Panc1 (cell line): Measurements from ENCODE around the gene STOX2. TPM values are rescaled to one million over a fixed set of nuclear protein-coding genes. Genes with fewer than 3 reads are reported as not detected.

Experiments
- ATAC-seq: fragments of 200-7000 bp; cut with Tn5 transposase; 2 replicates; pipeline ENCODE4 v1.9.1; 2020; ENCODE audit warnings: mild to moderate bottlenecking, moderate library complexity
- BruUV-seq: library from RNA; stranded (reverse); fragments of 400-500 nt; replicated peaks from 2 replicates; lab custom pipeline; 2021; lab: Mats Ljungman, UMichigan
- CTCF ChIA-PET: fragments of 300-600 bp; sonication (Branson Sonifier 250); formaldehyde crosslinking; loops from one replicate; lab custom pipeline; 2022; ENCODE audit warnings: antibody characterized with exemption; lab: Charles Lee
- POLR2A ChIA-PET: fragments of 300-600 bp; sonication (Branson Sonifier 250); formaldehyde crosslinking; loops from one replicate; lab custom pipeline; 2022; ENCODE audit warnings: antibody characterized with exemption; lab: Charles Lee
- DNase-seq: peaks from one replicate; pipeline ENCODE4 v3.0.0-alpha.2; 2010; ENCODE audit warnings: low read depth, low spot score
- H3K27ac ChIP-seq: 2 replicates; pipeline ENCODE4 v1.5.1; 2011; ENCODE audit warnings: mild to moderate bottlenecking, low read length, inconsistent platforms
- H3K27me3 ChIP-seq: fragments of 200-500 bp; sonication (Bioruptor generic); 2 replicates; pipeline ENCODE4 v1.6.0; 2014; ENCODE audit warnings: low read length, inconsistent platforms; ENCODE audit not compliant: control insufficient read depth, insufficient read depth
- H3K36me3 ChIP-seq: fragments of 200-500 bp; sonication (Bioruptor generic); 2 replicates; pipeline ENCODE4 v1.5.1; 2014; ENCODE audit warnings: inconsistent platforms, mild to moderate bottlenecking, low read length, moderate library complexity; ENCODE audit not compliant: control insufficient read depth, insufficient read depth
- H3K4me1 ChIP-seq: 2 replicates; pipeline ENCODE4 v1.5.1; 2011; ENCODE audit warnings: inconsistent platforms, mild to moderate bottlenecking, low read length, moderate library complexity; ENCODE audit not compliant: control insufficient read depth, insufficient read depth
- H3K4me3 ChIP-seq, 2 experiments: 2 replicates each; pipeline ENCODE4 v1.5.1; 2011 to 2012; ENCODE audit warnings: low read depth in 2 of 2, low read length in 2 of 2, mild to moderate bottlenecking in 2 of 2, inconsistent platforms in 1 of 2, moderate library complexity in 1 of 2
- H3K9me3 ChIP-seq: fragments of 200-500 bp; sonication (Bioruptor generic); 2 replicates; pipeline ENCODE4 v1.5.1; 2014; ENCODE audit warnings: low read depth, mild to moderate bottlenecking, inconsistent platforms, low read length, moderate library complexity; ENCODE audit not compliant: control insufficient read depth, insufficient read depth
- POLR2AphosphoS5 ChIP-seq: IDR thresholded peaks from 2 replicates; pipeline ENCODE4 v1.6.1; 2012; ENCODE audit warnings: mild to moderate bottlenecking, low read depth, low read length, moderate library complexity
- SIN3A ChIP-seq: IDR thresholded peaks from 2 replicates; pipeline ENCODE4 v1.6.1; 2012; ENCODE audit warnings: low read depth, mild to moderate bottlenecking, low read length, moderate library complexity, borderline replicate concordance; ENCODE audit not compliant: insufficient read depth
- TCF7L2 ChIP-seq: IDR thresholded peaks from 2 replicates; pipeline ENCODE4 v1.6.1; 2011; ENCODE audit warnings: mild to moderate bottlenecking, low read depth, low read length, inconsistent platforms
- in situ Hi-C: cut with HindIII; loops from 2 replicates; pipeline ENCODE4 v1.10.0; 2016; ENCODE audit warnings: low sequenced_read_pairs, low pct_unique_long_range_greater_than_20kb
- intact Hi-C: fragments of 100-400 bp; cut with micrococcal nuclease; formaldehyde crosslinking; loops from one replicate; pipeline ENCODE4 v1.10.0; 2022; ENCODE audit not compliant: unreplicated experiment
- total RNA-seq: library from RNA; stranded (reverse); gene quantifications from one replicate; pipeline ENCODE4 v1.2.1, GENCODE V29; 2021; ENCODE audit not compliant: unreplicated experiment
- TF ChIP-seq, protein P1 (sequence below), 2 experiments: IDR thresholded peaks; 2 replicates each; pipeline ENCODE4 v1.6.1; 2011 to 2012; ENCODE audit warnings: low read depth in 2 of 2, control low read depth in 1 of 2, low read length in 1 of 2, mild to moderate bottlenecking in 1 of 2, moderate library complexity in 1 of 2; ENCODE audit not compliant: insufficient read depth in 1 of 2
- TF ChIP-seq, protein P2 (sequence below): fragments of 450-650 bp; IDR thresholded peaks from 2 replicates; pipeline ENCODE4 v1.5.1; 2017; ENCODE audit warnings: mild to moderate bottlenecking

The STOX2 gene
- total RNA-seq, 1 experiment from 2014 or later = 10.6 TPM

DNA sequence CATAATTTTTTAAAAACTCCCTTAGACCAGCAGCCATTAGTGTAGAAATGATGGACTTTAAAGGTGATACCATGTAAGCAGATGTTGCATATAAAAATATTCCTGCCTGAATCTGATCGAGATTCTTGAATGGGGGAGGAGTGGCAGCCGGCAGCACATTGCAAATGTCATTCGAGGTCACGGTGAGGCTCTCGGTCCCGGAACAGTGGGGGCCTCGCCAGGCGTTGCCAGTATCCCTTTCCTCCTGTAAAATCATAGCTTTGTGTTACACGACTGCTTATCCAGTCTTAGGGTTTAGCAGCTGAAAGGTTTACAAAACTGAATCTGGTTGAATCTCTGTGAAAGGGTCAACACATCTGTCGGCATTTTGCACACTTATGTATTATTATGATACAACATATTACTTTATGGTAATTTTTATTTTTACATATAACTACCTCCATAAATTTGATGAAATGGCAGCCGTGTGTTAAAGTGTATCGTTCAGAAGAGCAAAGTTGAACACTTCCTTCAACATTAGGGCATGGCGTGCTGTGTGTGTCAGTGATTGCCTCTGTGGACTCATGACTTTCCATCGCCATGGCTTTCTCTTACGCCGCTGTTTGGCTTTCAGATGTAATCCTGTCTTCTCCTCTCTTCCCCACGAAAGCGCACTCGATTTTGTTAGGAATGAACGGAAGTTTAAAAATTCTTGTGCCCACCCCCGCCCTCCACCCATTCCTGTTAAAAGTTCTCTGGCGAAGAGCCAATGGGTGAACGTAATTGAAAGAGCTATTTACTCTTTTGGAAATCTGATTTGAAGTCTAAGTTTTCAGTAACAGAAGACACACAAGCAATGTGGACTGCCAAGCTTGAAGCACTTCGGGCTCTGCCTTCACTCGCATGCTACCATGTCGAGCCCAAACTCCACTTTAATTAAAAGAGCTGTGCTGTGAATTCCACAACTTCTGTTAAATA lies 114.8 kb downstream of the STOX2 start:
- intact Hi-C loops = no loop called here
- no peak for DNase-seq
- in situ Hi-C loops = no loop called here
- Histone ChIP-seq H3K4me1 (no peaks in the 10 kb centered on the region), H3K27ac (no peak overlapping the region), H3K4me3 (no peak overlapping the region), H3K9me3 (no peaks in the 10 kb centered on the region), H3K27me3 (no peaks in the 10 kb centered on the region), H3K36me3 (no peaks in the 10 kb centered on the region)
- ChIA-PET CTCF (no interaction called here), POLR2A (no interaction called here)
- ATAC-seq = no peak
- BruUV-seq = no TSS peak
- TF ChIP-seq, protein P1, sequence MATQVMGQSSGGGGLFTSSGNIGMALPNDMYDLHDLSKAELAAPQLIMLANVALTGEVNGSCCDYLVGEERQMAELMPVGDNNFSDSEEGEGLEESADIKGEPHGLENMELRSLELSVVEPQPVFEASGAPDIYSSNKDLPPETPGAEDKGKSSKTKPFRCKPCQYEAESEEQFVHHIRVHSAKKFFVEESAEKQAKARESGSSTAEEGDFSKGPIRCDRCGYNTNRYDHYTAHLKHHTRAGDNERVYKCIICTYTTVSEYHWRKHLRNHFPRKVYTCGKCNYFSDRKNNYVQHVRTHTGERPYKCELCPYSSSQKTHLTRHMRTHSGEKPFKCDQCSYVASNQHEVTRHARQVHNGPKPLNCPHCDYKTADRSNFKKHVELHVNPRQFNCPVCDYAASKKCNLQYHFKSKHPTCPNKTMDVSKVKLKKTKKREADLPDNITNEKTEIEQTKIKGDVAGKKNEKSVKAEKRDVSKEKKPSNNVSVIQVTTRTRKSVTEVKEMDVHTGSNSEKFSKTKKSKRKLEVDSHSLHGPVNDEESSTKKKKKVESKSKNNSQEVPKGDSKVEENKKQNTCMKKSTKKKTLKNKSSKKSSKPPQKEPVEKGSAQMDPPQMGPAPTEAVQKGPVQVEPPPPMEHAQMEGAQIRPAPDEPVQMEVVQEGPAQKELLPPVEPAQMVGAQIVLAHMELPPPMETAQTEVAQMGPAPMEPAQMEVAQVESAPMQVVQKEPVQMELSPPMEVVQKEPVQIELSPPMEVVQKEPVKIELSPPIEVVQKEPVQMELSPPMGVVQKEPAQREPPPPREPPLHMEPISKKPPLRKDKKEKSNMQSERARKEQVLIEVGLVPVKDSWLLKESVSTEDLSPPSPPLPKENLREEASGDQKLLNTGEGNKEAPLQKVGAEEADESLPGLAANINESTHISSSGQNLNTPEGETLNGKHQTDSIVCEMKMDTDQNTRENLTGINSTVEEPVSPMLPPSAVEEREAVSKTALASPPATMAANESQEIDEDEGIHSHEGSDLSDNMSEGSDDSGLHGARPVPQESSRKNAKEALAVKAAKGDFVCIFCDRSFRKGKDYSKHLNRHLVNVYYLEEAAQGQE (IDR thresholded peaks at IDR 0.05; ENCODE audit: insufficient read depth in 1 of 2, low read depth in 2 of 2, low read length in 1 of 2) = no peak
- TF ChIP-seq, protein P2, sequence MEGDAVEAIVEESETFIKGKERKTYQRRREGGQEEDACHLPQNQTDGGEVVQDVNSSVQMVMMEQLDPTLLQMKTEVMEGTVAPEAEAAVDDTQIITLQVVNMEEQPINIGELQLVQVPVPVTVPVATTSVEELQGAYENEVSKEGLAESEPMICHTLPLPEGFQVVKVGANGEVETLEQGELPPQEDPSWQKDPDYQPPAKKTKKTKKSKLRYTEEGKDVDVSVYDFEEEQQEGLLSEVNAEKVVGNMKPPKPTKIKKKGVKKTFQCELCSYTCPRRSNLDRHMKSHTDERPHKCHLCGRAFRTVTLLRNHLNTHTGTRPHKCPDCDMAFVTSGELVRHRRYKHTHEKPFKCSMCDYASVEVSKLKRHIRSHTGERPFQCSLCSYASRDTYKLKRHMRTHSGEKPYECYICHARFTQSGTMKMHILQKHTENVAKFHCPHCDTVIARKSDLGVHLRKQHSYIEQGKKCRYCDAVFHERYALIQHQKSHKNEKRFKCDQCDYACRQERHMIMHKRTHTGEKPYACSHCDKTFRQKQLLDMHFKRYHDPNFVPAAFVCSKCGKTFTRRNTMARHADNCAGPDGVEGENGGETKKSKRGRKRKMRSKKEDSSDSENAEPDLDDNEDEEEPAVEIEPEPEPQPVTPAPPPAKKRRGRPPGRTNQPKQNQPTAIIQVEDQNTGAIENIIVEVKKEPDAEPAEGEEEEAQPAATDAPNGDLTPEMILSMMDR = no peak
- no peak for TF ChIP-seq SIN3A
- TF ChIP-seq POLR2AphosphoS5 = no peak
- no peak for TF ChIP-seq TCF7L2

DNA sequence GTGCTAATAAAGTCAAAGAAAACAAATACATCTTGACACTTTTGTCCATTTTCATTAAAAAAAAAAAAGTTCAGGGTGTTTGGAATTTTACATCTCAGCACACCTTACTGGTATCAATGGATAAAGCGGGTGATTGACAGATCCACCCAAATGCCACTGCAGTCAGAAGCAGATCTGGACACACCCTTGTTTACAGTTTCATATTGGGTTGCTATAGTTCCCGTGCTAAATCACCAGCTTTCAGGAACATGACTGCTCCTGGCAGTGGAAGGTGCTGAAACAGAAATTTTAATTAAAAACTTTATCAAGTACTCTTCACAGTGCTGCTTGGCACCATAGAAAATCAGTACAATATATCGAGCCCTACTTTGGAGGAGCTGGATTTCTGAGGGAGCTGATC lies 116.3 kb downstream of the STOX2 start:
- ChIA-PET CTCF (no interaction called here), POLR2A (no interaction called here)
- ATAC-seq (no peak), DNase-seq (no peak)
- Histone ChIP-seq H3K36me3 (no peaks in the 10 kb centered on the region), H3K27me3 (no peaks in the 10 kb centered on the region), H3K9me3 (no peaks in the 10 kb centered on the region), H3K4me3 (no peak overlapping the region), H3K4me1 (no peaks in the 10 kb centered on the region), H3K27ac (no peak overlapping the region)
- in situ Hi-C loops = no loop called here
- no TSS peak for BruUV-seq
- TF ChIP-seq, protein P2 = no peak
- TF ChIP-seq SIN3A = no peak
- no peak for TF ChIP-seq POLR2AphosphoS5
- TF ChIP-seq TCF7L2 = no peak
- TF ChIP-seq, protein P1 (IDR thresholded peaks at IDR 0.05; ENCODE audit: insufficient read depth in 1 of 2, low read depth in 2 of 2, low read length in 1 of 2) = no peak
- intact Hi-C loops = no loop called here
